ENCODE measurements around the gene TMEM187.

The TMEM187 gene

GRCh38 chrX:153972368-153973126 lies at the start of gene TMEM187:
Gene TMEM187, plus strand, starts transcription at chrX:153972754. Its CDS starts 9,309 bp downstream, at chrX:153982063.
- DNase-seq, result peak; percentile 73 to 89

DNA sequence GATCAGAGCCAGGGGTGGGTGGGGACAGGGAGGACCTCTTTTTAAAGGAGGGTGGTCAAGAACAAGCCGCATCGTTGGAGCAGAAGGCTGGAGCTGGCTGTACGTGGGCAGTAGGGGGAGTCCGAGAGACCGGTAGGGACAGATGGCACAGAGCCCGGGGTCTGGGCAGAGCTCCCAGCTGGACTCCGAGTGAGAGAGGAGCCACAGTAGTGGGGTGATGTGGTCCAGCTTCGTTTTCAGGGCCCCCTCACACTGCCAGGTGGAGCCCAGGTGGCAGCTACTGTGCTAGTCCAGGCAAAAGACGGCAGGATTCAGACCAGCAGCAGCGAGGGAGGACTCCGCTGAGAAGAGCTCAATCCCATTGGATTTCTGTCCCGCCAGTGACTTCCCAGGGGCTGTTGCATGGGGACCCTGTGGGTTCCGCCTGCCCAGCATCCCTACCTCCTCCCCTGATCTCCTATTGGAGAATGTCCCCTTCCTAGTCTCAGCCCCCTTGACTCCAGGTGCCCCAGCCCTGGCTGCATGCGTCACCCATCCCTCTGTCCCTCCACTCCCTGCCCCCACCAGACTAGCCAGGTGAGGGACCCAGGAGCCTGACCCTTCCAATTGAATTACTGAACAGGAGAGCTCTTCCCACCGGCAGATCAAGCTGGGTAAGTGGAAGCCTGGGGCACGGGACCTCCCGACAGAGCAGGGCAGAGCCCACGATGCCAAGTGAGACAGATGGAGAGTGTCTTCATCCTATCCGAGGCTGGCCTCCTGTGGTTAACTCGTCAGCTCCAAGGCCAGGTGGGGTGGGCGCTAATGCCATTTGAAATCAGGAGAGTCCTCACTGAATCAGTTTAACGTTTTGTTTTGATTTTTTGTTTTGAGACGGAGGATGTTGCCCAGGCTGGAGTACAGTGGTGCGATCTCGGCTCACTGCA lies 49.4 kb upstream of the TMEM187 start:
- intact Hi-C loops (cut with DNase I; ENCODE audit: low total_unique reads), result no loop called here
- Histone ChIP-seq H3K4me3 (no peak overlapping the region), H3K27ac (no peak overlapping the region), H3K9me3 (no peaks in the 10 kb centered on the region), H3K36me3 (no peaks in the 10 kb centered on the region), H3K4me1 (peaks cover 0 to 40% (median 21%) of the 10 kb centered on the region in 4 donors), H3K27me3 (no peaks in the 10 kb centered on the region)
- TF ChIP-seq, protein P1, sequence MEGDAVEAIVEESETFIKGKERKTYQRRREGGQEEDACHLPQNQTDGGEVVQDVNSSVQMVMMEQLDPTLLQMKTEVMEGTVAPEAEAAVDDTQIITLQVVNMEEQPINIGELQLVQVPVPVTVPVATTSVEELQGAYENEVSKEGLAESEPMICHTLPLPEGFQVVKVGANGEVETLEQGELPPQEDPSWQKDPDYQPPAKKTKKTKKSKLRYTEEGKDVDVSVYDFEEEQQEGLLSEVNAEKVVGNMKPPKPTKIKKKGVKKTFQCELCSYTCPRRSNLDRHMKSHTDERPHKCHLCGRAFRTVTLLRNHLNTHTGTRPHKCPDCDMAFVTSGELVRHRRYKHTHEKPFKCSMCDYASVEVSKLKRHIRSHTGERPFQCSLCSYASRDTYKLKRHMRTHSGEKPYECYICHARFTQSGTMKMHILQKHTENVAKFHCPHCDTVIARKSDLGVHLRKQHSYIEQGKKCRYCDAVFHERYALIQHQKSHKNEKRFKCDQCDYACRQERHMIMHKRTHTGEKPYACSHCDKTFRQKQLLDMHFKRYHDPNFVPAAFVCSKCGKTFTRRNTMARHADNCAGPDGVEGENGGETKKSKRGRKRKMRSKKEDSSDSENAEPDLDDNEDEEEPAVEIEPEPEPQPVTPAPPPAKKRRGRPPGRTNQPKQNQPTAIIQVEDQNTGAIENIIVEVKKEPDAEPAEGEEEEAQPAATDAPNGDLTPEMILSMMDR (IDR thresholded peaks at IDR 0.05), result peak; percentile 34 to 38
- DNase-seq, result peak; percentile 80 to 83

More at GRCh38 chrX:153972368-153973126, at the start of gene TMEM187:
- H3K4me1 ChIP-seq, result peaks cover 0 to 36% (median 31%) of the 10 kb centered on the region in 4 donors
- no peaks in the 10 kb centered on the region for H3K36me3 ChIP-seq
- H3K9me3 ChIP-seq, result peaks cover 0 to 3% (median 0%) of the 10 kb centered on the region in 3 donors
- TF ChIP-seq, protein P1 (IDR thresholded peaks at IDR 0.05), result no peak
- H3K27me3 ChIP-seq, result no peaks in the 10 kb centered on the region
- intact Hi-C loops (cut with DNase I; ENCODE audit: low total_unique reads), result no loop called here
- H3K4me3 ChIP-seq, result peak within 1 kb of the TSS; percentile 82 to 88
- peak within 1 kb of the TSS; percentile 98 to 99 for H3K27ac ChIP-seq

DNA sequence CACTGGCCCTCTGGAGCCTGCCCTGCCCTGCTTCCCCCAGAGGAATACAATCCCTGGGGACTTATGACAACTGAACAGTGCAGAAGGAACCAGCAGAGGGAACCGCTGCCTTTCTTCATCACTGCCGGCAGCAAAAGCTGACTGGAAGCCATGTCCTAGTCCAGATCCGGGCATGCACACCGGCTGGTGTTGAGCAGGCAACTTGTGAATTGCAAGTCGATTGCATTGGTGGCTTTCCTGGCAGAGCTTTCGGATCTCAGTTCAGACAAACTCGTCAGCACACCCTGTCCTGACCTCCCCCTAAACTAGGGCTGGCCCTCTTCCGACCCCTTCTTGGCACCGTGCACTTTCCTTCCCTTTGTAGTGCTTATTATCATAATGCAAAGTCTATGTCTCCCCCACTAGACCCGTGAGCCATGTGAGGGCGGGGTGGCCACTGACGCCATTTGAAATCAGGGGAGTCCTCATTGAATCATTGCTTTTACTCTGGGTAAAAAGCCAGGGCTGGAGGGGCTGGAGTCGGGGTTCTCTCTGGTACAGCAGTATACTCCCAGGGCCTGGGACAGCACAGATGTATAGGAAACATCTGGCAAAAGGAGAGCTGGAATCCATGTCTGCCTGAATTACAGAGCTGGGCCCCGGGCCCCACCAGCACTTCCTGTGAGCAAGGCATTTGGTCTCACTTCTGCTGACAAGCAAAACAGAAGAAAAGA lies 48.2 kb upstream of the TMEM187 start:
- intact Hi-C loops (cut with DNase I; ENCODE audit: low total_unique reads), result no loop called here
- DNase-seq, result peak; percentile 39 to 74
- Histone ChIP-seq H3K27ac (no peak overlapping the region), H3K4me1 (peaks cover 0 to 49% (median 27%) of the 10 kb centered on the region in 4 donors), H3K9me3 (no peaks in the 10 kb centered on the region), H3K4me3 (no peak overlapping the region), H3K27me3 (no peaks in the 10 kb centered on the region), H3K36me3 (no peaks in the 10 kb centered on the region)
- TF ChIP-seq, protein P1 (IDR thresholded peaks at IDR 0.05), result peak; percentile 14 to 30

- Histone ChIP-seq H3K27ac (no peak overlapping the region), H3K27me3 (no peaks in the 10 kb centered on the region), H3K4me3 (peak overlapping the region in 1 of 2 donors; percentile 32), H3K4me1 (peaks cover 0 to 49% (median 27%) of the 10 kb centered on the region in 4 donors), H3K36me3 (peaks cover 0 to 8% (median 4%) of the 10 kb centered on the region in 3 donors), H3K9me3 (no peaks in the 10 kb centered on the region)
- intact Hi-C loops (cut with DNase I; ENCODE audit: low total_unique reads), result no loop called here
- TF ChIP-seq, protein P1 (IDR thresholded peaks at IDR 0.05), result no peak
- no peak for DNase-seq
Observed at GRCh38 chrX:153925387-153925738, 47.2 kb upstream of the TMEM187 start.

Measured in tibial artery (tissue), 4 donors.